GM19239 (cell line): ENCODE measurements around the gene IFNGR2.
A peak's percentile ranks its signal among the peaks of the same experiment; 100 is the strongest.
"Not testable (repeated sequence)": the region's sequence is repeated elsewhere in the genome, so short reads cannot be mapped to it uniquely, and the experiment has no call there.

Experiments used
- DNase-seq: peaks from one replicate; pipeline ENCODE4 v3.0.0; 2011; ENCODE audit warnings: low spot score; ENCODE audit not compliant: insufficient read length
- FAIRE-seq: peaks from 2 replicates; lab custom pipeline; 2011; peaks lifted over from hg19 to GRCh38; lab: Jason Lieb, UNC

IFNGR2 gene

DNA sequence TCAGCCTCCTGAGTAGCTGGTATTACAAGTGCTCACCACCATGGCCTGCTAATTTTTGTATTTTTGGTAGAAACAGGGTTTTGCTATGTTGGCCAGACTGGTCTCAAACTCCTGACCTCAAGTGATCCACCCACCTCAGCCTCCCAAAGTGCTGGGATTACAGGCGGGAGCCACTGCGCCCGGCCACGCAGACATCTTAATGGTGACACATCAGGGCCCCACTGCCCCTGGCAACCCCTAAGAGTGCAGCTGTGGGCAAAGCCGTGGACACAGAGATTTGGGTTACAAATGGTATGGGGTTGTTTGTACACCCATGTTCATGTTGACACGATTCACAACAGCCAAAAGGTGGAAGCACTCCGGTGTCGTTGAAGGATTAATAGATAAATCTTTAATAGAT, 29.8 kb downstream of the IFNGR2 start:
- DNase-seq: no peak
- FAIRE-seq: no peak

DNA sequence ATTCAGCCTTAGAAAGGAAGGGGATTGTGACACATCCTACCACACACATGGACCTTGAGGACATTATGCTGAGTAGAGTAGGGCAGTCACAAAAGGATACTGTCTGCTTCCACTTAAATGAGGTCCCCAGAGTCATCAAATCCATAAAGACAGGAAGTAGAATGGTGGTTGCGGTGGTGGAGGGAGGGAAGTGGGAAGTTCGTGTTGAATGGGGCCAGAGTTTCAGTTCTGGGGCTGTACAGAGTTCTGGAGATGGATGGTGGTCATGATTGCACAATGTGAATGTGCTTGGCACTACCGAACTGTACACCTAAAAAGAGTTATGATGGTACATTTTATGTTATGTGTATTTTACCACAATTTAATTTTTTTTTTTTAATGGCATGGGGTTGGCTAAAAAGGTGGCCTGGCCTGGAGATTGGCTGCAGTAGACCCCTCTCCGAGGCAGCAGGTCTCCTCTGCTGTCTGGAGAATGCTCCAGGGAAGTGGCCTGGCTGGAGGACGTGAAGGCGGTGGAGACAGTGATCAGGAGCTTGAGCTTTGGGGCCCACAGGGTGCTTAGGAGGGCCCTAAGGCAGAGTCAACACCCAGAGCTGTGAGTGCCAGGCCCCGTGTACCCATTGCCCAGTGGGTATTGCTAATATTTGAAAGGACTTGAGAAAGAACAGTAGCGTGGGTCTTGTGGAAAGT, 30.4 kb downstream of the IFNGR2 start:
- DNase-seq: no peak
- FAIRE-seq: peak; percentile 23

- FAIRE-seq (peak; percentile 98), DNase-seq (peak; percentile 73)
Observed at GRCh38 chr21:33434770-33435360, 31.7 kb downstream of the IFNGR2 start.

- FAIRE-seq (no peak), DNase-seq (no peak)
Observed at GRCh38 chr21:33437140-33437539, 33.9 kb downstream of the IFNGR2 start.

GRCh38 chr21:33441489-33442477, 38.6 kb downstream of the IFNGR2 start:
- peak; percentile 27 for DNase-seq
- FAIRE-seq: peak; percentile 86

- DNase-seq: no peak
- no peak for FAIRE-seq
Observed at GRCh38 chr21:33443194-33443593, 40.0 kb downstream of the IFNGR2 start.

GRCh38 chr21:33444499-33444898, 41.3 kb downstream of the IFNGR2 start:
- FAIRE-seq: no peak
- DNase-seq: no peak

GRCh38 chr21:33446620-33447019, 43.4 kb downstream of the IFNGR2 start:
- not testable (repeated sequence) for DNase-seq, FAIRE-seq

DNA sequence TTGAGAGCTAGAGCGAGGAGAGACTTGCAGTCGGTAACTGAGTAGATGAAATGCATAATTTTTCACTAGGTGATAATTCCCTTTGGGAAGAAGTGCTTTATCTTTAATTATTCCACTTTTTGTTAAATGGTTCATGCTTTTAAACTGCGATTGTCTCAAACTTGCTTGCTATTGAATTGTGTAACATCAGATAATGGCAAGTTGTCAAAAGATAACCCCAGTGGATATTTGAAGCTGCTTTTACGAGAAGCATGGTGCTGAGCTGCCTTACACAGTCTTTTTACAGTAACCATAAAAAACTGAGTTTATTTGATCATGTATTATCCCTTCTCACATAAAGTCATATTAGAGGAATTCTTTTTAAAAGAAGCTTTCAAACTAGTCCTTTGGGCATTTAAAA, 46.4 kb downstream of the IFNGR2 start:
- no peak for FAIRE-seq
- no peak for DNase-seq

DNA sequence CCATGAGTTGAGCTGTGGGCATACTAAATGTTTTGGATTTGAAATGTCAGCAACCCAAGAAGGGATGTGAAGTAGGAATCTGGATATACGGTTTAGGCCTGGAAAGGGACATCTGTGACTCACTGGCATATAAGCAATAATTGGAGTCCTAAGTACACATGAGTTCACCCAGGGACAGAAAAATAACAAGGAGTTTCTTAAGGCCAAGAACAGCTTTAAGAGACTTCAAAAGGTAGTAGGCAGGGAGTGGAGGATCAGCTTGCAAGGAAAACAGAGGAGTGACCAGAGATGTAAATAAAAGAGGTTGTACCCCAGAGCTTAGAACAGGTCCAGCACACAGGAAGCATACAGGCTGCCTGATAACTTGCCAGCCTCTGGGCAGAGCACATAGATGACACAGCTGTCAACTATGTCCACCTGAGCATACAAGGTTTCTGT, 48.4 kb downstream of the IFNGR2 start:
- DNase-seq (no peak), FAIRE-seq (peak; percentile 45)

GRCh38 chr21:33452362-33452761, 49.1 kb downstream of the IFNGR2 start:
- FAIRE-seq: no peak
- DNase-seq: no peak

GRCh38 chr21:33455686-33456446, 52.7 kb downstream of the IFNGR2 start:
- DNase-seq: no peak
- no peak for FAIRE-seq

DNA sequence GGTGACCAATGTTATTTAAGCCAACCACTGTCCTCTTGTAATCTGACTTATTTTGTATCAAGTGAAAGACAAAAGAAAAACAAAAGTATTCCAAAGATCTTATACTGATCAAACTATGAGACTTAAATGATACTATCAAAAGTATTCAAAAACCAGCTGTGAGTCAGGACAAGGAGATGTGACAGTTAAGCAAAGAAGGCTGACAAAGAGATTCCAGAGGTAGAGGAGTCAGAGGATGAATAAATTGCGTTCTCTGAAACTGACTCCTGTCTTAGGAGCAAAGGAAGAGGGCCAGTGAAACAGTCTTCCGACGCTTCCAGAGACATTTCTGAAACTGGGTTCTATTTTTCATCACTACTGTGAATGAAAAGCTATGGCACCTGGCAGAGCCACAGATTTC, 55.6 kb downstream of the IFNGR2 start:
- DNase-seq (no peak), FAIRE-seq (no peak)

DNA sequence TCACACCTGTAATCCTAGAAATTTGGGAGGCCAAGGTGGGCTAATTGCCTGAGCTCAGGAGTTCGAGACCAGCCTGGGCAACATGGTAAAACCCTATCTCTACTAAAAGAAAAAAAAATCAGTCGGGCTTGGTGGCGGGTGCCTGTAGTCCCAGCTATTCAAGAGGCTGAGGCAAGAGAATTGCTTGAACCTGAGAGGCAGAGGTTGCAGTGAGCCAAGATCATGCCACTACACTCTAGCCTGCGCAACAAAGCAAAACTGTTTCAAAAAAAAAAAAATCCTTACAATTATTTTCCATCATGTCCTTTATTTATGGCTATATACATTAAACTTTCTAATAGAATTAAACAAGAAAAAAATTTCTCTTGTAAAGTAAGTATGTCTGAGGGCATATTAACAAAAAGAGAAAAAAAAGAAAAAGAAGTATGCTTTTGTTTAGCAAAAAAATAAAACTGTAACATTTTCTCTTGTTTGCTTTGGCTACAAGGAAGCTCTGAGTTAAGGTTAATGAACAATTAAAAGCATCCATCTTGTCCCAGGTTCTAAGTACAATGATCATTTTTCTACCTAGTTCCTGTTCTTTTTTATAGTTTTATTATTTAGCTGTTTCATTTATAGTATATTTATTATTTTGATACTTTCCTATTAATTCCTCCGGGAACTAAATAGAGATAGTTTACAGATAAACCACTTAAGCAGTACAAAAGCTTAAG, 58.5 kb downstream of the IFNGR2 start:
- DNase-seq (no peak), FAIRE-seq (no peak)

DNA sequence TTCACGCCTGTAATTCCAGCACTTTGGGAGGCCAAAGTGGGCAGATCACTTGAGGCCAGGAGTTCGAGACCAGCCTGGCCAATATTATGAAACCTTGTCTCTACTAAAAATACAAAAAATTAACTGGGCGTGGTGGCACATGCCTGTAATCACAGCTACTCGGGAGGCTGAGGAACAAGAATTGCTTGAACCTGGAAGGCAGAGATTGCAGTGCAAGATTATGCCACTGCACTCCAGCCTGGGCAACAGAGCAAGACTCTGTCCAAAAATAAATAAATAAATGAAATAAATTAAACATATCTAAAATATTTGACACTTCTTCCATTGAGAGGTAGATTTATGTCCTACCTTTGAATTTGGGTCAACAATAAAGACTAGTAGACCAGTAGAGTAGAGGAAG, 66.0 kb downstream of the IFNGR2 start:
- not testable (repeated sequence) for FAIRE-seq, DNase-seq

DNA sequence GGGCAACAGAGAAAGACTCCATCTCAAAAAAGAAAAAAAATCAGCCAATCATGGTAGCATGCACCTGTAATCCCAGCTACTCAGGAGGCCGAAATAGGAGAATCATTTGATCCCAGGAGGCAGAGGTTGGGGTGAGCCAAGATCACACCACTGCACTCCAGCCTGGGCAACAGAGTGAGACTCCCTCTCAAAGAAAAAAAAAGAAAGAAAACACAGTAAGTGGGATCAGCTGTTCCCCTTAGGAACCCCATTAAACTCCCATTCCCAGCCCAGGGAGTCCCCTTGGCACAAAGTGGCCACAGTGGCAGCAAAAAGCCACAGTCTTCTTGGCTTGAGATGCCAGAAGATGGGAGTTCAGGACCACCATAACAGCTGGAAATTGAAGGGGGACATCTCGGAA, 67.5 kb downstream of the IFNGR2 start:
- DNase-seq (no peak), FAIRE-seq (no peak)

GRCh38 chr21:33473344-33473743, 70.1 kb downstream of the IFNGR2 start:
- no peak for FAIRE-seq

GRCh38 chr21:33477066-33477465, 73.9 kb downstream of the IFNGR2 start:
- no peak for FAIRE-seq

More at GRCh38 chr21:33473344-33473743, 70.1 kb downstream of the IFNGR2 start:
- DNase-seq: no peak

DNA sequence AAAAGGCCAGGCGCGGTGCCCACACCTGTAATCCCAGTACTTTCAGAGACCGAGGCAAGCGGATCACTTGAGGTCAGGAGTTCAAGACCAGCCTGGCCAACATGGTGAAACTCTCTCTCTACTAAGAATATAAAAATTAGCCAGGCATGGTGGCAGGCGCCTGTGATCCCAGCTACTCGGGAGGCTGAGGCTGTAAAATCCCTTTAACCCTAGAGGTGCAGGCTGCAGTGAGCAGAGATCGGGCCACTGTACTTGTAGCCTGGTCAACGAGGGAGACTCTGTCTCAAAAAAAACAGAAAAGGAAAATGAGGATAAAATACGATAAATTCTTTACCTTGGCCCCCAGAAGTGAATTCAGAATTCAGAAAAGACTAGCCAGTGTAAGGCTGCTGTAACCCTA, 75.0 kb downstream of the IFNGR2 start:
- FAIRE-seq: no peak

More at GRCh38 chr21:33477066-33477465, 73.9 kb downstream of the IFNGR2 start:
- no peak for DNase-seq

More for the DNA sequence above, 75.0 kb downstream of the IFNGR2 start:
- DNase-seq: no peak
